ENCODE data around the gene MAML3. TPM values are rescaled to one million over a fixed set of nuclear protein-coding genes. Genes with fewer than 3 reads are reported as not detected.

Gene MAML3
- total RNA-seq, 1 experiment from 2014 or later: 12.1 TPM

DNA sequence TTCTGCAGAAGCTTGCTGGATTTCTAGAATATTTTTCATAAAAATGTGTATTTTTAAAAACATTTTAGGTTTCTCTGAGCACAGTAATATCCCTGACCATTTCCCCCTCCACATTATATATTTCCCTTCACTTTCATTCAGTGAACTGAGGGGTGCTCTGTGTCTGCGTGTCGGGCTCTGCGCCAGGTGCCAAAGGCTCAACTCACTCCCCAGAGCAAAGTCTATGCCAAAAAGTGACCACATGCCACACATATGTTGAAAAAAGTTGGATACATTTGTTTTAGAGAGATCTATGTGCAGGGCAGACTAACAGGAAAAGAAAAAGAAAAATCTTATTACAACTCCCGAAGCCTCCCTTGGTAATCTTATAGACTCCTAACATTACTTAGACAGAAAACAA is 254.6 kb downstream of the MAML3 start:
- Histone ChIP-seq H3K4me1 (no peaks in the 10 kb centered on the region), H3K36me3 (ENCODE audit: control insufficient read depth, insufficient read depth, low read length) (no peaks in the 10 kb centered on the region), H3K27me3 (replicated peaks; ENCODE audit: control insufficient read depth, insufficient read depth, low read length) (no peaks in the 10 kb centered on the region), H3K9me3 (no peaks in the 10 kb centered on the region), H3K4me3 (ENCODE audit: low read depth, low read length) (no peak overlapping the region)
- Mint-ChIP-seq H3K4me1 (ENCODE audit: low read depth, unreplicated experiment) (peaks cover 5% of the 10 kb centered on the region), H3K4me3 (ENCODE audit: unreplicated experiment) (no peak overlapping the region), H3K27me3 (ENCODE audit: insufficient read depth, unreplicated experiment) (no peaks in the 10 kb centered on the region), H3K27ac (ENCODE audit: unreplicated experiment) (no peak overlapping the region), H3K36me3 (ENCODE audit: insufficient read depth, unreplicated experiment) (no peaks in the 10 kb centered on the region), H3K9me3 (ENCODE audit: unreplicated experiment) (no peaks in the 10 kb centered on the region)
- POLR2A ChIA-PET: no interaction called here
- intact Hi-C loops (cut with micrococcal nuclease; ENCODE audit: unreplicated experiment): no loop called here
- TF ChIP-seq, protein P1, sequence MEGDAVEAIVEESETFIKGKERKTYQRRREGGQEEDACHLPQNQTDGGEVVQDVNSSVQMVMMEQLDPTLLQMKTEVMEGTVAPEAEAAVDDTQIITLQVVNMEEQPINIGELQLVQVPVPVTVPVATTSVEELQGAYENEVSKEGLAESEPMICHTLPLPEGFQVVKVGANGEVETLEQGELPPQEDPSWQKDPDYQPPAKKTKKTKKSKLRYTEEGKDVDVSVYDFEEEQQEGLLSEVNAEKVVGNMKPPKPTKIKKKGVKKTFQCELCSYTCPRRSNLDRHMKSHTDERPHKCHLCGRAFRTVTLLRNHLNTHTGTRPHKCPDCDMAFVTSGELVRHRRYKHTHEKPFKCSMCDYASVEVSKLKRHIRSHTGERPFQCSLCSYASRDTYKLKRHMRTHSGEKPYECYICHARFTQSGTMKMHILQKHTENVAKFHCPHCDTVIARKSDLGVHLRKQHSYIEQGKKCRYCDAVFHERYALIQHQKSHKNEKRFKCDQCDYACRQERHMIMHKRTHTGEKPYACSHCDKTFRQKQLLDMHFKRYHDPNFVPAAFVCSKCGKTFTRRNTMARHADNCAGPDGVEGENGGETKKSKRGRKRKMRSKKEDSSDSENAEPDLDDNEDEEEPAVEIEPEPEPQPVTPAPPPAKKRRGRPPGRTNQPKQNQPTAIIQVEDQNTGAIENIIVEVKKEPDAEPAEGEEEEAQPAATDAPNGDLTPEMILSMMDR (IDR thresholded peaks at IDR 0.05; ENCODE audit: insufficient read depth in 1 of 2, low read depth in 1 of 2, low read length in 1 of 2, severe bottlenecking in 1 of 2, unreplicated experiment in 1 of 2): no peak
- BruUV-seq (replicated peaks): no TSS peak
- CTCF ChIA-PET: no interaction called here
- DNase-seq: no peak

DNA sequence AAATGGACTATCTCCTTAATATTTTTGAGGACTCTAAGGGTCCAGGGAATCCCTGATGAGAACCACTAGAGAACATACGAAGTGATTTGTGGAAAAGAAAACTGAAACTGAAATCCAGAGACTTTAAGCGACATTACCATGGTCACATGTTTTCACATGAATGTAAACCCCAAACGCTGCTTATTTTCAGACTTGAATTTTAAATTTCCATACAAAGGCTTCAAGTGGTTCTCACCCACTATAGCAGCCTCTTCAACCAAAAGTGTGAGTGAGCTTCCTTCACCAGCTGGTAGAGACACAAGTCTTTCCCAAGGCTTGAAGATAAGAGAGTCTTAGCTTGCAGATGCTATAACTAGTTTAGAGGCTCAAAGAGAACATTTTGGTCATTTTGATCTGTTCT is 255.7 kb downstream of the MAML3 start:
- no TSS peak for BruUV-seq (replicated peaks)
- H3K4me1 ChIP-seq: no peaks in the 10 kb centered on the region
- H3K27me3 ChIP-seq (replicated peaks; ENCODE audit: control insufficient read depth, insufficient read depth, low read length): no peaks in the 10 kb centered on the region
- H3K27ac Mint-ChIP-seq (ENCODE audit: unreplicated experiment): no peak overlapping the region
- ChIA-PET CTCF (no interaction called here), POLR2A (no interaction called here)
- no peak for DNase-seq
- H3K4me3 Mint-ChIP-seq (ENCODE audit: unreplicated experiment): no peak overlapping the region
- no peak overlapping the region for H3K4me3 ChIP-seq (ENCODE audit: low read depth, low read length)
- no peaks in the 10 kb centered on the region for H3K36me3 Mint-ChIP-seq (ENCODE audit: insufficient read depth, unreplicated experiment)
- H3K9me3 ChIP-seq: no peaks in the 10 kb centered on the region
- no peaks in the 10 kb centered on the region for H3K9me3 Mint-ChIP-seq (ENCODE audit: unreplicated experiment)
- no peaks in the 10 kb centered on the region for H3K36me3 ChIP-seq (ENCODE audit: control insufficient read depth, insufficient read depth, low read length)
- H3K4me1 Mint-ChIP-seq (ENCODE audit: low read depth, unreplicated experiment): peaks cover 5% of the 10 kb centered on the region
- TF ChIP-seq, protein P1 (IDR thresholded peaks at IDR 0.05; ENCODE audit: insufficient read depth in 1 of 2, low read depth in 1 of 2, low read length in 1 of 2, severe bottlenecking in 1 of 2, unreplicated experiment in 1 of 2): no peak
- H3K27me3 Mint-ChIP-seq (ENCODE audit: insufficient read depth, unreplicated experiment): no peaks in the 10 kb centered on the region
- intact Hi-C loops (cut with micrococcal nuclease; ENCODE audit: unreplicated experiment): no loop called here

DNA sequence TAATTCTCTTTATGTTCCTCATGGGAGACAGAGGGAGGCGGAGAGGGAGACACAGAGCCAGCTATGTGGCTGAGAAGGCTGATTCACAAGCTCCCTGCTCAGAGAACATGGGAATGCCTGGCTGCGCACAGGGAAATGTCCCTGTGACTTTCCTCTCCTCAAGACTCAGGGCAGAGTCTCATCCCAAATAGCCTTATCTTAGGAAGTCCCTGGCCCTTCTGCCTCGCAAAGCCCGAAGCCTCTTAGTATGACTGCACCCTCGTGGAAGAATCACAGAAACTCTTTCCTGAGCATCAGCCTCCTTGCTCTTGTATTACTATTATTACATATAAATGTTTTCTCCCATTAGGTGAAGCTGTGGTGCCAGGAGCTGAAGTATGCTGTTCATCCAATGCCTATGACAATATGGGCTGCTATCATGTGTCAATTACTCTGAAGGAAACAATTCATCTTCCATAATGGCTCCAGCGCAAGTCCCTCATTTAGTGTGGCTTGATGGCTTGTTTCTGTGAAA is 257.8 kb downstream of the MAML3 start:
- Mint-ChIP-seq H3K36me3 (ENCODE audit: insufficient read depth, unreplicated experiment) (no peaks in the 10 kb centered on the region), H3K4me3 (ENCODE audit: unreplicated experiment) (no peak overlapping the region), H3K27ac (ENCODE audit: unreplicated experiment) (no peak overlapping the region), H3K4me1 (ENCODE audit: low read depth, unreplicated experiment) (no peaks in the 10 kb centered on the region), H3K9me3 (ENCODE audit: unreplicated experiment) (no peaks in the 10 kb centered on the region), H3K27me3 (ENCODE audit: insufficient read depth, unreplicated experiment) (no peaks in the 10 kb centered on the region)
- no TSS peak for BruUV-seq (replicated peaks)
- no peaks in the 10 kb centered on the region for H3K9me3 ChIP-seq
- no peaks in the 10 kb centered on the region for H3K27me3 ChIP-seq (replicated peaks; ENCODE audit: control insufficient read depth, insufficient read depth, low read length)
- no peak for DNase-seq
- ChIA-PET CTCF (no interaction called here), POLR2A (no interaction called here)
- H3K36me3 ChIP-seq (ENCODE audit: control insufficient read depth, insufficient read depth, low read length): no peaks in the 10 kb centered on the region
- TF ChIP-seq, protein P1 (IDR thresholded peaks at IDR 0.05; ENCODE audit: insufficient read depth in 1 of 2, low read depth in 1 of 2, low read length in 1 of 2, severe bottlenecking in 1 of 2, unreplicated experiment in 1 of 2): no peak
- H3K4me3 ChIP-seq (ENCODE audit: low read depth, low read length): no peak overlapping the region
- no peaks in the 10 kb centered on the region for H3K4me1 ChIP-seq
- intact Hi-C loops (cut with micrococcal nuclease; ENCODE audit: unreplicated experiment): no loop called here

Data from Caco-2 (cell line).